CD4-positive, alpha-beta T cell (primary cell): Measurements from ENCODE around the gene MICALL2. TPM values are rescaled to one million over a fixed set of nuclear protein-coding genes. Genes with fewer than 3 reads are reported as not detected.

Experiments used
- ATAC-seq: fragments of 200-7000 bp; cut with Tn5 transposase; one replicate; pipeline ENCODE4 v1.10.0; 2022; ENCODE audit warnings: mild to moderate bottlenecking; ENCODE audit not compliant: poor library complexity
- CTCF ChIA-PET: fragments of 350-600 bp; sonication (Branson Sonifier 250); formaldehyde crosslinking; loops from one replicate; lab custom pipeline; 2021; ENCODE audit warnings: antibody characterized with exemption, inconsistent platforms; lab: Charles Lee
- POLR2A ChIA-PET: fragments of 350-600 bp; sonication (Branson Sonifier 250); formaldehyde crosslinking; loops from one replicate; lab custom pipeline; 2021; ENCODE audit warnings: antibody characterized with exemption, inconsistent platforms; lab: Charles Lee
- DNase-seq, 14 experiments: peaks; one replicate each; pipeline ENCODE4 v3.0.0-alpha.2; 2013 to 2020; ENCODE audit warnings: mixed read lengths in 2 of 14
- H3K27ac ChIP-seq, 2 donors: one replicate each; pipeline versions ENCODE4 v1.5.1 to v1.7.0; 2013; ENCODE audit warnings: low read length in 2 of 2, low read depth in 1 of 2, mild to moderate bottlenecking in 1 of 2
- H3K27me3 ChIP-seq, 2 experiments: 1 replicate in 1 of 2; 2 replicates in 1 of 2; pipeline versions ENCODE4 v1.6.1 to v1.7.0; 2013; ENCODE audit warnings: low read length in 2 of 2, control low read depth in 1 of 2, mild to moderate bottlenecking in 1 of 2, moderate library complexity in 1 of 2; ENCODE audit not compliant: insufficient read depth in 2 of 2, control insufficient read depth in 1 of 2
- H3K36me3 ChIP-seq: one replicate; pipeline ENCODE4 v1.6.1; 2013; ENCODE audit warnings: low read length, control low read depth; ENCODE audit not compliant: insufficient read depth
- H3K4me1 ChIP-seq: one replicate; pipeline ENCODE4 v1.6.1; 2013; ENCODE audit warnings: low read length, control low read depth; ENCODE audit not compliant: insufficient read depth
- H3K4me3 ChIP-seq: one replicate; pipeline ENCODE4 v1.5.1; 2013; ENCODE audit warnings: mild to moderate bottlenecking, low read length, moderate library complexity
- H3K9me3 ChIP-seq, 2 experiments: 1 replicate in 1 of 2; 2 replicates in 1 of 2; pipeline versions ENCODE4 v1.6.1 to v1.7.0; 2013; ENCODE audit warnings: low read length in 2 of 2, mild to moderate bottlenecking in 2 of 2, control low read depth in 1 of 2, moderate library complexity in 1 of 2; ENCODE audit not compliant: control insufficient read depth in 1 of 2, insufficient read depth in 1 of 2
- H3K27ac Mint-ChIP-seq: one replicate; pipeline ENCODE4 v1.8.0; 2020; ENCODE audit warnings: mixed read lengths
- H3K27me3 Mint-ChIP-seq: one replicate; pipeline ENCODE4 v1.8.0; 2021; ENCODE audit warnings: mixed read lengths
- H3K36me3 Mint-ChIP-seq: one replicate; pipeline ENCODE4 v1.8.0; 2021; ENCODE audit warnings: low read depth, mixed read lengths
- H3K4me1 Mint-ChIP-seq: one replicate; pipeline ENCODE4 v1.8.0; 2021; ENCODE audit warnings: low read depth, mixed read lengths
- H3K4me3 Mint-ChIP-seq: one replicate; pipeline ENCODE4 v1.8.0; 2020; ENCODE audit warnings: mild to moderate bottlenecking, mixed read lengths
- H3K9me3 Mint-ChIP-seq: one replicate; pipeline ENCODE4 v1.8.0; 2020; ENCODE audit warnings: mixed read lengths
- CTCF ChIP-seq: fragments of 200-600 bp; IDR thresholded peaks from one replicate; pipeline ENCODE4 v1.8.0; 2022; ENCODE audit warnings: antibody characterized with exemption, mild to moderate bottlenecking
- intact Hi-C, 2 experiments: fragments of 100-400 bp; cut with DNase I in 1 of 2; cut with micrococcal nuclease in 1 of 2; formaldehyde crosslinking; loops; one replicate each; pipeline versions ENCODE4 v1.15.1 to v1.9.0; 2023 to 2025; cut with DNase I, micrococcal nuclease
- total RNA-seq, 174 experiments: library from RNA in 2 of 174; stranded (reverse) in 2 of 174; gene quantifications; one replicate each; pipeline ENCODE4 v1.2.3 and lab custom pipeline; 2021 to 2026

Gene MICALL2
- total RNA-seq, 2 experiments from 2014 or later, result 1.9 to 2.2 TPM

DNA sequence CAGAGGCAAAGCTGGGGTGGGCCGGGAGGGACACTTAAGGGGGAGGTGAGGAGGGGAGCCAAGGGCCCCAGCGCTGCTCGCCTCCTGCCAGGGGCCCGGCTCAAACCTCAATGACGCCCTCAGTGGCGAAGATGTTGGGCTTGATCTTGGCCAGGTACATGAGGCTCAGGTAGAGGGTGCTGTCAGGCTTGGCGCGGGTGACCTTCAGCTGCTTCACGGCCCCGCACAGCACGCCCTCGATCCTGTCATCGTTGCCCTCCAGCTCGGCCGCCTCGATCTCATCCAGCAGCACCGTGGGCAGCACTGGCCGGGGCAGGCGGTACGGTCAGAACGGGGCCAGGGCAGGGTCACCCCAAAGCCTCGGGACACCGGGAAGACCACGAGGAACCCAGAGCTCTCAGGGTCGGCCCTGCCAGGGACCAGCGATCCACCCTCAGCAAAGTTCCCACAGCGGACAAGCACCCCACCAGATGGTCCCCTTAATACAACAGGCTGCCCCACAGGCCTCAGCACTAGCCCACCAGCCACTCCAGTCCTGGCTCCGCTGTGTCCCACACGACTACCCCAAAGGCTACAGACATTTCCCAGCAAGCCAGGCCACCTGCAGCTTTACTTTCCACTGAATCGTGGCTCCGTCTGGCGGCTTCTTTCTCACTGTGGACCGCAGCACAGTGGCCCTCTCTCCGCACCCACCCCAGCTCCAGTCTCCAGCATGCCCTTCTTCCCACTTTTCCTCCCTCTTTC, 41.0 kb upstream of the MICALL2 start:
- H3K4me1 ChIP-seq, result peaks cover 33% of the 10 kb centered on the region
- ChIA-PET CTCF (no interaction called here), POLR2A (no interaction called here)
- H3K36me3 ChIP-seq, result peaks cover 62% of the 10 kb centered on the region
- intact Hi-C loops, result loop anchor here in 1 of 2 experiments (10.0 kb wide), 1 partner anchor 745 kb away; the partner anchor contains the start of genes MRM2 and NUDT1
- H3K27me3 ChIP-seq, result no peaks in the 10 kb centered on the region
- DNase-seq, result no peak
- peaks cover 0 to 3% of the 10 kb centered on the region in 2 experiments for H3K9me3 ChIP-seq
- TF ChIP-seq CTCF, result no peak
- peaks cover 52% of the 10 kb centered on the region for H3K36me3 Mint-ChIP-seq
- H3K27ac Mint-ChIP-seq, result no peak overlapping the region
- H3K27me3 Mint-ChIP-seq, result no peaks in the 10 kb centered on the region
- H3K4me3 ChIP-seq, result no peak overlapping the region
- H3K9me3 Mint-ChIP-seq, result no peaks in the 10 kb centered on the region
- no peak for ATAC-seq
- no peak overlapping the region for H3K27ac ChIP-seq
- peaks cover 10% of the 10 kb centered on the region for H3K4me1 Mint-ChIP-seq
- H3K4me3 Mint-ChIP-seq, result peak overlapping the region; percentile 25

- Histone ChIP-seq H3K27ac (no peak overlapping the region), H3K36me3 (peaks cover 67% of the 10 kb centered on the region), H3K4me1 (peaks cover 28% of the 10 kb centered on the region), H3K4me3 (no peak overlapping the region), H3K9me3 (peaks cover 0 to 3% of the 10 kb centered on the region in 2 experiments), H3K27me3 (no peaks in the 10 kb centered on the region)
- DNase-seq (no peak), ATAC-seq (no peak)
- Mint-ChIP-seq H3K4me1 (peaks cover 10% of the 10 kb centered on the region), H3K36me3 (peaks cover 52% of the 10 kb centered on the region), H3K27me3 (no peaks in the 10 kb centered on the region), H3K4me3 (no peak overlapping the region), H3K27ac (no peak overlapping the region), H3K9me3 (no peaks in the 10 kb centered on the region)
- ChIA-PET POLR2A (no interaction called here), CTCF (no interaction called here)
- no peak for TF ChIP-seq CTCF
- intact Hi-C loops, result loop anchor here in 1 of 2 experiments (10.0 kb wide), 1 partner anchor 745 kb away; the partner anchor contains the start of genes MRM2 and NUDT1
Observed at GRCh38 chr7:1499367-1500029, 40.2 kb upstream of the MICALL2 start.

DNA sequence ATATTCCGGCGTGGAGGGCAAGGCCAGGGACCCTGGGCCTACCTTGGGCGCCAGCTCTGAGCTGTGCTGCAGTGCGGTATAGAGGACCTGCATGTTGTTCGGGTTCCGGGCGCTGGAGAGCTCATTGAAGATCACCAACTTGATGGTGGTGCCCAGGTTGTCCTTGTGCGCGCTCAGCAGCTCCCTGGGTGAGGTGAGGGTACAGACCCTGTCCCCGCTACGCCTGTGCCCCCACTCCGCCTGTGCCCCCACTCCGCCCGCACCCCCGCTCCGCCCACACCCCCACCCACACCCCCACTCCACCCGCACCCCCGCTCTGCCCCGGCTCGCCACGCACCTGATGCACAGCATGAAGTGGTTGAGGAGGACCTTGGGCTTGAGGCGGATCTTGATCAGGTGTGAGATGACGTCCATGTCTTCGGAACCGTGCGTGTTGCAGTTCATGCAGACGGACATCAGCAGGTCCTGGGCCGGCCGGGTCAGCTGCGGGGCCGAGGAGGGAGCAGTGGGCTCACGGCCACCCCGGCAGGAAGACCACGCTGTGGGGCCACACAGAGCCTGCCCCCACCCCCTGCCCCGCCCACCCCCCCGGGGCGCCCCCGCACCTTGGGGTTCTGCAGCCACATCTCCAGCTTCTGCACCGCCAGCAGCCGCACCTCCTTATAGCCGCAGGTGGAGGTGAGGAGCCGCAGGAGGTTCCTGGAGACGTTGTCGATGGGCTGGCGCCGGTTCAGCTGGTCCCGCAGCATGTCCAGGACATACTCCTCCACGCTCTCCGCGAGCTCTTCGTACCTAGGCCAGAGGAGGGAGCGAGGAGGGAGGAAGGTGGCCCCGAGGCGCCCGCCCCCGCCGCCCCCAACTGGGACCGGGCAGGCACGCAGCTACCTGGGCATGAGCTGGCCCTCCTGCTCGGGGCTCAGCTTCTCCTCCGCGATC, 39.4 kb upstream of the MICALL2 start:
- Mint-ChIP-seq H3K36me3 (peaks cover 58% of the 10 kb centered on the region), H3K27me3 (no peaks in the 10 kb centered on the region), H3K4me1 (peaks cover 10% of the 10 kb centered on the region), H3K9me3 (no peaks in the 10 kb centered on the region), H3K4me3 (no peak overlapping the region), H3K27ac (no peak overlapping the region)
- peaks cover 26% of the 10 kb centered on the region for H3K4me1 ChIP-seq
- H3K27me3 ChIP-seq, result no peaks in the 10 kb centered on the region
- peaks cover 0 to 3% of the 10 kb centered on the region in 2 experiments for H3K9me3 ChIP-seq
- TF ChIP-seq CTCF, result no peak
- no peak overlapping the region for H3K4me3 ChIP-seq
- POLR2A ChIA-PET, result no interaction called here
- H3K36me3 ChIP-seq, result peaks cover 72% of the 10 kb centered on the region
- CTCF ChIA-PET, result no interaction called here
- intact Hi-C loops, result no loop called here
- DNase-seq (no peak), ATAC-seq (no peak)
- no peak overlapping the region for H3K27ac ChIP-seq
